K562 (cell line): ENCODE results near the gene SIGLEC11. TPM values are rescaled to one million over a fixed set of nuclear protein-coding genes. Genes with fewer than 3 reads are reported as not detected.

Source experiments
- ATAC-seq: fragments of 200-7000 bp; cut with Tn5 transposase; 3 replicates; pipeline ENCODE4 v1.9.1; 2020; ENCODE audit warnings: moderate library complexity
- BruUV-seq: library from RNA; stranded (reverse); fragments of 400-500 nt; replicated peaks from 2 replicates; lab custom pipeline; 2021; lab: Mats Ljungman, UMichigan
- CTCF ChIA-PET: fragments of 300-600 bp; formaldehyde crosslinking; extraction: SDS; loops from one replicate; lab custom pipeline; 2021; ENCODE audit warnings: low intra/inter-chr PET ratio; lab: Yijun Ruan, JAX
- POLR2A ChIA-PET: fragments of 300-600, 350-650 bp; sonication (Branson Sonifier 250); formaldehyde crosslinking; extraction: SDS; loops from one replicate; lab custom pipeline; 2021; ENCODE audit warnings: antibody characterized with exemption, inconsistent platforms; lab: Yijun Ruan, JAX
- DNase-seq, 4 experiments: peaks; one replicate each; pipeline versions ENCODE4 v3.0.0 to v3.0.0-alpha.2; 2011 to 2018; ENCODE audit warnings: low spot score in 3 of 4, mixed read lengths in 3 of 4; ENCODE audit errors: extremely low read depth in 1 of 4
- FAIRE-seq: peaks from 2 replicates; lab custom pipeline; 2011; peaks lifted over from hg19 to GRCh38; lab: Jason Lieb, UNC
- H2AFZ ChIP-seq: 2 replicates; pipeline ENCODE4 v1.6.0; 2011; ENCODE audit warnings: low read depth, low read length, control low read depth, inconsistent platforms
- H3K27ac ChIP-seq: fragments of 200-600 bp; 3 replicates; pipeline ENCODE4 v1.8.0; 2011; ENCODE audit warnings: low read depth, mild to moderate bottlenecking, control low read depth, inconsistent platforms, low read length, moderate library complexity, mixed read lengths; ENCODE audit errors: extremely low read depth
- H3K27me3 ChIP-seq, 2 experiments: fragments of 300-600 bp in 1 of 2; 2 replicates in 1 of 2; 3 replicates in 1 of 2; pipeline versions ENCODE4 v1.6.0 to v1.8.0; 2011; ENCODE audit warnings: inconsistent platforms in 2 of 2, low read length in 2 of 2, mild to moderate bottlenecking in 1 of 2, mixed read lengths in 1 of 2, moderate library complexity in 1 of 2; ENCODE audit not compliant: control insufficient read depth in 2 of 2, insufficient read depth in 2 of 2
- H3K36me3 ChIP-seq: fragments of 300-600 bp; 3 replicates; pipeline ENCODE4 v1.8.0; 2011; ENCODE audit warnings: mild to moderate bottlenecking, low read length, inconsistent platforms; ENCODE audit not compliant: control insufficient read depth, insufficient read depth
- H3K4me1 ChIP-seq, 2 experiments: fragments of 200-600 bp in 1 of 2; replicated peaks in 1 of 2; 2 replicates in 1 of 2; 3 replicates in 1 of 2; pipeline versions ENCODE4 v1.5.1 to v1.8.0; 2011; ENCODE audit warnings: inconsistent platforms in 2 of 2, low read length in 2 of 2, mild to moderate bottlenecking in 1 of 2, mixed read lengths in 1 of 2, moderate library complexity in 1 of 2; ENCODE audit not compliant: control insufficient read depth in 2 of 2, insufficient read depth in 2 of 2
- H3K4me2 ChIP-seq: 2 replicates; pipeline ENCODE4 v1.6.1; 2011; ENCODE audit warnings: low read length, control low read depth, inconsistent platforms, mixed read lengths; ENCODE audit not compliant: insufficient read depth
- H3K4me3 ChIP-seq: fragments of 200-600 bp; sonication (generic), shearing (Covaris generic); 2 replicates; pipeline ENCODE4 v1.5.1; 2016; ENCODE audit warnings: control low read depth, inconsistent platforms
- H3K79me2 ChIP-seq: fragments of 200-600 bp; 3 replicates; pipeline ENCODE4 v1.8.0; 2011; ENCODE audit warnings: low read length, inconsistent platforms; ENCODE audit not compliant: control insufficient read depth, insufficient read depth
- H3K9ac ChIP-seq, 2 experiments: 2 replicates each; pipeline versions ENCODE4 v1.6.0 to v1.6.1; 2011; ENCODE audit warnings: low read depth in 2 of 2, low read length in 2 of 2, control low read depth in 1 of 2, inconsistent platforms in 1 of 2, mild to moderate bottlenecking in 1 of 2, mixed read lengths in 1 of 2; ENCODE audit not compliant: insufficient read depth in 1 of 2
- H3K9me1 ChIP-seq: one replicate; pipeline ENCODE4 v1.6.0; 2011; ENCODE audit warnings: inconsistent platforms, mild to moderate bottlenecking, low read length, moderate library complexity; ENCODE audit not compliant: control insufficient read depth, insufficient read depth
- H3K9me3 ChIP-seq: replicated peaks from 2 replicates; pipeline ENCODE4 v1.5.1; 2011; ENCODE audit warnings: low read depth, low read length, inconsistent platforms; ENCODE audit not compliant: control insufficient read depth, insufficient read depth
- H4K20me1 ChIP-seq: replicated peaks from 2 replicates; pipeline ENCODE4 v1.6.1; 2011; ENCODE audit warnings: low read length, inconsistent platforms, mixed read lengths; ENCODE audit not compliant: control insufficient read depth, insufficient read depth
- CREBBP ChIP-seq: IDR thresholded peaks from one replicate; pipeline ENCODE4 v1.6.1; 2012; ENCODE audit warnings: low read depth, mild to moderate bottlenecking, control low read depth, inconsistent platforms, low read length
- DMBX1 ChIP-seq: fragments of 250-450 bp; sonication (Bioruptor Pico); IDR thresholded peaks from 2 replicates; pipeline ENCODE4 v1.8.0; 2022; ENCODE audit warnings: inconsistent platforms, mild to moderate bottlenecking, moderate library complexity, borderline replicate concordance
- FOXA3 ChIP-seq, 2 experiments: fragments of 450-650 bp in 1 of 2; sonication (generic) in 1 of 2; formaldehyde crosslinking; IDR thresholded peaks in 1 of 2; conservative IDR thresholded peaks in 1 of 2; 2 replicates each; pipeline versions ENCODE4 v1.4.0 to v1.8.0; 2020 to 2022; ENCODE audit warnings: mild to moderate bottlenecking in 2 of 2, missing genetic modification reagents in 1 of 2
- GTF2A2 ChIP-seq: IDR thresholded peaks from 2 replicates; pipeline ENCODE4 v1.6.1; 2016; ENCODE audit warnings: mild to moderate bottlenecking, missing genetic modification characterization, missing compliant biosample characterization
- GTF2B ChIP-seq: IDR thresholded peaks from 2 replicates; pipeline ENCODE4 v1.6.1; 2011; ENCODE audit not compliant: insufficient read length; ENCODE audit errors: extremely low read depth
- HNRNPL ChIP-seq: fragments of 200-400 bp; formaldehyde crosslinking; IDR thresholded peaks from 2 replicates; pipeline ENCODE4 v1.6.1; 2017; ENCODE audit warnings: low read depth, mild to moderate bottlenecking, low read length
- NFE2 ChIP-seq: IDR thresholded peaks from 2 replicates; pipeline ENCODE4 v1.6.1; 2014; ENCODE audit warnings: antibody characterized with exemption, low read depth
- NR3C1 ChIP-seq: sonication (generic); formaldehyde crosslinking; IDR thresholded peaks from 2 replicates; pipeline ENCODE4 v1.8.1; 2022; ENCODE audit warnings: missing genetic modification reagents
- RFX5 ChIP-seq: IDR thresholded peaks from 2 replicates; pipeline ENCODE4 v1.6.1; 2011; ENCODE audit warnings: low read depth, mild to moderate bottlenecking, improper control_type of control experiment, low read length
- RNF2 ChIP-seq: sonication (generic); IDR thresholded peaks from 2 replicates; pipeline ENCODE4 v1.6.1; 2016
- RUNX1 ChIP-seq: sonication (generic); IDR thresholded peaks from 2 replicates; pipeline ENCODE4 v1.6.1; 2016; ENCODE audit warnings: antibody characterized with exemption, low read depth
- ZNF384 ChIP-seq: IDR thresholded peaks from 2 replicates; pipeline ENCODE4 v1.6.1; 2012; ENCODE audit warnings: low read depth, low read length, improper control_type of control experiment
- ZNF398 ChIP-seq: fragments of 250-450 bp; sonication (Bioruptor Pico); IDR thresholded peaks from 2 replicates; pipeline ENCODE4 v1.8.0; 2021; ENCODE audit warnings: moderate library complexity, mild to moderate bottlenecking, inconsistent platforms
- ZNF583 ChIP-seq: fragments of 250-450 bp; sonication (Bioruptor Pico); IDR thresholded peaks from 2 replicates; pipeline ENCODE4 v1.4.0; 2020
- ZNF696 ChIP-seq: fragments of 250-450 bp; sonication (Bioruptor Pico); conservative IDR thresholded peaks from 2 replicates; pipeline ENCODE4 v1.4.0; 2020; ENCODE audit warnings: mild to moderate bottlenecking, moderate library complexity
- ZSCAN29 ChIP-seq: fragments of 450-650 bp; IDR thresholded peaks from 2 replicates; pipeline ENCODE4 v1.6.1; 2017
- whole genome bisulfite sequencing: fragments of 100-300 bp; shearing (Covaris generic); methylation state at CpG from one replicate; pipeline ENCODE4 v1.1.6; 2016; ENCODE audit warnings: low coverage, mixed read lengths; ENCODE audit not compliant: insufficient coverage; ENCODE audit errors: missing lambda C conversion rate; 5-methylcytosine and 5-hydroxymethylcytosine counted together
- in situ Hi-C: fragments of 300-500 bp; cut with MboI; formaldehyde crosslinking; loops from 4 replicates; pipeline ENCODE4 v1.15.0; 2018; ENCODE audit warnings: inconsistent platforms, mixed read lengths
- intact Hi-C: fragments of 100-400 bp; cut with micrococcal nuclease; formaldehyde crosslinking; loops from 2 replicates; pipeline ENCODE4 v1.14.2; 2022
- polyA plus RNA-seq, 8 experiments: library from polyadenylated mRNA; depleted of rRNA in 4 of 8; stranded (reverse) in 5 of 8; unstranded in 3 of 8; fragments of >200 nt; fragmentation: Nextera tagmentation in 2 of 8; fragmentation: Illumina TruSeq in 1 of 8; extraction: Ambion mirVana in 2 of 8; extraction: Trizol in 1 of 8; gene quantifications; 2 replicates each; pipeline versions ENCODE4 v1.2.1 to v1.2.3, GENCODE V29; 2011 to 2014; ENCODE audit warnings: inconsistent platforms in 1 of 8, missing spikeins in 1 of 8
- total RNA-seq, 7 experiments: library from RNA; depleted of rRNA in 6 of 7; stranded (reverse); fragments of >200 nt in 6 of 7; fragmentation: Illumina TruSeq in 2 of 7; extraction: Trizol in 2 of 7; gene quantifications; 2 replicates each; pipeline versions ENCODE4 v1.2.1 to v1.2.3, GENCODE V29; 2011 to 2021; ENCODE audit warnings: low replicate concordance in 1 of 7
- TF ChIP-seq, protein P1 (sequence below): fragments of 450-650 bp; IDR thresholded peaks from 2 replicates; pipeline ENCODE4 v1.6.1; 2016; ENCODE audit warnings: low read depth, mild to moderate bottlenecking, moderate library complexity
- TF ChIP-seq, protein P2 (sequence below): sonication (generic); formaldehyde crosslinking; IDR thresholded peaks from 2 replicates; pipeline ENCODE4 v1.8.1; 2023; ENCODE audit warnings: mild to moderate bottlenecking, missing genetic modification reagents

The SIGLEC11 gene
- total and polyA plus RNA-seq, 9 of the 15 experiments (the other 6 are each of a cell fraction or from before 2014, with no cell fraction given): not detected

DNA sequence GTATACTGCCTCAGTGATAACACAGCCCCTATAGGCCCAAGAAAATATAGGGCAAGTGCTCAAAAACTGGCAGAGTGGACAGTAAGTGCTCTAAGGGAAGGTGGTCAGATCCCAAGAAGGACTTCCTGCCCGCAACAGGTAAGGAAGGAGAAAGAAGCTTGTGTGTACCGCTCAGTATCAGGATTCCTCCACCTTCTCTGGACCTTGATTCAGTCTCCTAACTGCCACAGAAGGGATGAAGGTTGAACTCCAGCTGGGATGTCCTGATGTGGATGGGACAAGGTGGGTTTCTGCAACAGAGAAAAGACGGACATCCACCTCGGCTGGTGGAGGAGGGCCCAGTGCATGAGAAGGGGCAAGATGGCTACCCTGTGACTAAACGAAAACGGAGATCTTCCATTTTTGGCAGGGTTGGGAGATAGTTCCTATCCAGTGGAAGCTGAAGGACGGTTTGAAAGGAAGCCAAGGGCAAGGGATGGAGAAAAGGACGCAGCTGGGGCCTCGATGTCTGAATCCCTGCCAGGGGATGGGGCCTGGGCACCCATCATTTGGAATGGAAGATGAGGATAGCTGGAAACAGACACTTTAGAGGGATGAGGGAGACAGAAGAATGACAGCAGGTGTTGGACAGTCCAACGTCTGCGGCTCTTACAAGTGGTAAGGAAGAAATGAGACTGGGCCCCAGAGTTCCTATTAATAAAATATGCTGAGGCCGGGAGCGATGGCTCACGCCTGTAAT is 33.3 kb downstream of the SIGLEC11 start:
- Histone ChIP-seq H3K27ac (peak overlapping the region; percentile 92), H4K20me1 (peaks cover 12% of the 10 kb centered on the region), H3K27me3 (no peaks in the 10 kb centered on the region), H3K9me1 (peaks cover 11% of the 10 kb centered on the region), H3K4me1 (peaks cover 38 to 62% of the 10 kb centered on the region in 2 experiments), H3K79me2 (peaks cover 84% of the 10 kb centered on the region), H2AFZ (no peak overlapping the region), H3K4me3 (peak overlapping the region; percentile 55), H3K36me3 (peaks cover 60% of the 10 kb centered on the region), H3K4me2 (peak overlapping the region; percentile 97), H3K9me3 (no peaks in the 10 kb centered on the region), H3K9ac (peak overlapping the region; percentile 94 to 98)
- peak in 1 of 4 experiments; percentile 5 for DNase-seq
- in situ Hi-C loops: no loop called here
- ATAC-seq: no peak
- FAIRE-seq: peak; percentile 49
- WGBS: 6% methylated on average over 14 of the region's 14 CpGs
- ChIA-PET CTCF (no interaction called here), POLR2A (interaction anchor here (0.7 to 6.4 kb wide), 9 partner anchors 13 to 68 kb away, joined by 3 to 105 read pairs (median 5); partner anchors contain the start of genes AKT1S1 and TBC1D17)
- intact Hi-C loops: loop anchor here (5.0 kb wide), 1 partner anchor 60 kb away; the partner anchor contains the start of gene PNKP
- no TSS peak for BruUV-seq
- TF ChIP-seq RNF2 (no peak), ZNF384 (no peak), ZNF398 (no peak), RUNX1 (no peak), ZNF696 (CRISPR knock-in tag) (no peak), ZNF583 (CRISPR knock-in tag) (peak; percentile 44; the same call in 1 of the 2 replicates), CREBBP (no peak), DMBX1 (peak; percentile 43; the same call in 1 of the 2 replicates), HNRNPL (no peak), GTF2A2 (tag) (peak; percentile 49; the same call in 1 of the 2 replicates), GTF2B (no peak), ZSCAN29 (no peak), RFX5 (no peak), NR3C1 (CRISPR knock-in tag) (no peak), FOXA3 (CRISPR knock-in tag; conservative IDR thresholded peaks at IDR 0.05 in 1 of 2, IDR thresholded peaks at IDR 0.05 in 1 of 2) (no peak), NFE2 (no peak)
- TF ChIP-seq, protein P1, sequence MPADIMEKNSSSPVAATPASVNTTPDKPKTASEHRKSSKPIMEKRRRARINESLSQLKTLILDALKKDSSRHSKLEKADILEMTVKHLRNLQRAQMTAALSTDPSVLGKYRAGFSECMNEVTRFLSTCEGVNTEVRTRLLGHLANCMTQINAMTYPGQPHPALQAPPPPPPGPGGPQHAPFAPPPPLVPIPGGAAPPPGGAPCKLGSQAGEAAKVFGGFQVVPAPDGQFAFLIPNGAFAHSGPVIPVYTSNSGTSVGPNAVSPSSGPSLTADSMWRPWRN: no peak
- TF ChIP-seq, protein P2, sequence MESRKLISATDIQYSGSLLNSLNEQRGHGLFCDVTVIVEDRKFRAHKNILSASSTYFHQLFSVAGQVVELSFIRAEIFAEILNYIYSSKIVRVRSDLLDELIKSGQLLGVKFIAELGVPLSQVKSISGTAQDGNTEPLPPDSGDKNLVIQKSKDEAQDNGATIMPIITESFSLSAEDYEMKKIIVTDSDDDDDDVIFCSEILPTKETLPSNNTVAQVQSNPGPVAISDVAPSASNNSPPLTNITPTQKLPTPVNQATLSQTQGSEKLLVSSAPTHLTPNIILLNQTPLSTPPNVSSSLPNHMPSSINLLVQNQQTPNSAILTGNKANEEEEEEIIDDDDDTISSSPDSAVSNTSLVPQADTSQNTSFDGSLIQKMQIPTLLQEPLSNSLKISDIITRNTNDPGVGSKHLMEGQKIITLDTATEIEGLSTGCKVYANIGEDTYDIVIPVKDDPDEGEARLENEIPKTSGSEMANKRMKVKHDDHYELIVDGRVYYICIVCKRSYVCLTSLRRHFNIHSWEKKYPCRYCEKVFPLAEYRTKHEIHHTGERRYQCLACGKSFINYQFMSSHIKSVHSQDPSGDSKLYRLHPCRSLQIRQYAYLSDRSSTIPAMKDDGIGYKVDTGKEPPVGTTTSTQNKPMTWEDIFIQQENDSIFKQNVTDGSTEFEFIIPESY (CRISPR knock-in tag): no peak
